HepG2 (cell line): ENCODE measurements around the gene GGNBP2. TPM values are rescaled to one million over a fixed set of nuclear protein-coding genes. Genes with fewer than 3 reads are reported as not detected.

Source experiments
- ATF1 ChIP-seq: IDR thresholded peaks from 2 replicates; pipeline ENCODE4 v1.6.1; 2016; ENCODE audit warnings: mild to moderate bottlenecking, control low read depth
- CENPX ChIP-seq: sonication (generic); formaldehyde crosslinking; IDR thresholded peaks from 2 replicates; pipeline ENCODE4 v1.9.0; 2021; ENCODE audit warnings: mild to moderate bottlenecking, missing genetic modification reagents, moderate library complexity
- HMG20B ChIP-seq: conservative IDR thresholded peaks from 2 replicates; pipeline ENCODE4 v1.6.1; 2016; ENCODE audit warnings: missing genetic modification reagents, missing compliant biosample characterization
- RARG ChIP-seq: sonication (generic); formaldehyde crosslinking; IDR thresholded peaks from 2 replicates; pipeline ENCODE4 v1.4.0; 2020; ENCODE audit warnings: low read depth, mild to moderate bottlenecking, missing genetic modification reagents
- RBM39 ChIP-seq: fragments of 200-400 bp; formaldehyde crosslinking; IDR thresholded peaks from one replicate; pipeline ENCODE4 v1.6.1; 2018; ENCODE audit warnings: antibody characterized with exemption, mild to moderate bottlenecking, low read depth, low read length; ENCODE audit not compliant: poor library complexity, severe bottlenecking
- SNAPC5 ChIP-seq: sonication (generic); formaldehyde crosslinking; IDR thresholded peaks from 2 replicates; pipeline ENCODE4 v1.8.1; 2023; ENCODE audit warnings: mild to moderate bottlenecking, missing genetic modification reagents, borderline replicate concordance
- SRSF4 ChIP-seq: fragments of 200-400 bp; formaldehyde crosslinking; IDR thresholded peaks from one replicate; pipeline ENCODE4 v1.6.1; 2018; ENCODE audit warnings: mild to moderate bottlenecking, low read depth, low read length, moderate library complexity; ENCODE audit not compliant: poor library complexity, severe bottlenecking
- ZBTB20 ChIP-seq: sonication (generic); formaldehyde crosslinking; IDR thresholded peaks from 2 replicates; pipeline ENCODE4 v1.8.1; 2023; ENCODE audit warnings: missing genetic modification reagents, low read depth, mild to moderate bottlenecking, borderline replicate concordance
- ZFP37 ChIP-seq: sonication (generic); formaldehyde crosslinking; IDR thresholded peaks from 2 replicates; pipeline ENCODE4 v1.4.0; 2020; ENCODE audit warnings: missing genetic modification reagents, borderline replicate concordance
- ZNF383 ChIP-seq: sonication (generic); formaldehyde crosslinking; IDR thresholded peaks from 2 replicates; pipeline ENCODE4 v1.4.0; 2020; ENCODE audit warnings: missing genetic modification reagents, mild to moderate bottlenecking, borderline replicate concordance
- polyA plus RNA-seq, 8 experiments: library from polyadenylated mRNA; depleted of rRNA in 3 of 8; stranded (reverse) in 7 of 8; unstranded in 1 of 8; fragments of >200 nt; fragmentation: Illumina TruSeq in 4 of 8; extraction: Trizol in 4 of 8; gene quantifications; 2 replicates each; pipeline versions ENCODE4 v1.2.1 to v1.2.3, GENCODE V29; 2011 to 2016; ENCODE audit warnings: low read depth in 4 of 8, missing spikeins in 1 of 8, mixed read lengths in 1 of 8; ENCODE audit not compliant: insufficient read depth in 1 of 8
- total RNA-seq, 5 experiments: library from RNA; depleted of rRNA; stranded (reverse); fragments of >200 nt; fragmentation: Illumina TruSeq; extraction: Trizol; gene quantifications; 2 replicates each; pipeline ENCODE4 v1.2.3, GENCODE V29; 2016; ENCODE audit warnings: low read depth in 1 of 5
- TF ChIP-seq, protein P1 (sequence below): sonication (generic); formaldehyde crosslinking; IDR thresholded peaks from 2 replicates; pipeline ENCODE4 v1.4.0; 2020; ENCODE audit warnings: low read depth, missing genetic modification reagents
- TF ChIP-seq, protein P2 (sequence below): sonication (generic); formaldehyde crosslinking; IDR thresholded peaks from 2 replicates; pipeline ENCODE4 v1.5.1; 2020; ENCODE audit warnings: missing genetic modification reagents, mild to moderate bottlenecking, borderline replicate concordance
- TF ChIP-seq, protein P3 (sequence below): sonication (generic); formaldehyde crosslinking; IDR thresholded peaks from 2 replicates; pipeline ENCODE4 v1.8.1; 2023; ENCODE audit warnings: missing genetic modification reagents, inconsistent platforms, borderline replicate concordance
- TF ChIP-seq, protein P4 (sequence below): sonication (generic); formaldehyde crosslinking; IDR thresholded peaks from 2 replicates; pipeline ENCODE4 v1.4.0; 2020; ENCODE audit warnings: missing genetic modification reagents, borderline replicate concordance

Gene GGNBP2
- total and polyA plus RNA-seq, 2 of the 13 experiments (the other 11 are each of a cell fraction or from before 2014, with no cell fraction given), result 53.3 to 84.2 TPM

- TF ChIP-seq, protein P1, sequence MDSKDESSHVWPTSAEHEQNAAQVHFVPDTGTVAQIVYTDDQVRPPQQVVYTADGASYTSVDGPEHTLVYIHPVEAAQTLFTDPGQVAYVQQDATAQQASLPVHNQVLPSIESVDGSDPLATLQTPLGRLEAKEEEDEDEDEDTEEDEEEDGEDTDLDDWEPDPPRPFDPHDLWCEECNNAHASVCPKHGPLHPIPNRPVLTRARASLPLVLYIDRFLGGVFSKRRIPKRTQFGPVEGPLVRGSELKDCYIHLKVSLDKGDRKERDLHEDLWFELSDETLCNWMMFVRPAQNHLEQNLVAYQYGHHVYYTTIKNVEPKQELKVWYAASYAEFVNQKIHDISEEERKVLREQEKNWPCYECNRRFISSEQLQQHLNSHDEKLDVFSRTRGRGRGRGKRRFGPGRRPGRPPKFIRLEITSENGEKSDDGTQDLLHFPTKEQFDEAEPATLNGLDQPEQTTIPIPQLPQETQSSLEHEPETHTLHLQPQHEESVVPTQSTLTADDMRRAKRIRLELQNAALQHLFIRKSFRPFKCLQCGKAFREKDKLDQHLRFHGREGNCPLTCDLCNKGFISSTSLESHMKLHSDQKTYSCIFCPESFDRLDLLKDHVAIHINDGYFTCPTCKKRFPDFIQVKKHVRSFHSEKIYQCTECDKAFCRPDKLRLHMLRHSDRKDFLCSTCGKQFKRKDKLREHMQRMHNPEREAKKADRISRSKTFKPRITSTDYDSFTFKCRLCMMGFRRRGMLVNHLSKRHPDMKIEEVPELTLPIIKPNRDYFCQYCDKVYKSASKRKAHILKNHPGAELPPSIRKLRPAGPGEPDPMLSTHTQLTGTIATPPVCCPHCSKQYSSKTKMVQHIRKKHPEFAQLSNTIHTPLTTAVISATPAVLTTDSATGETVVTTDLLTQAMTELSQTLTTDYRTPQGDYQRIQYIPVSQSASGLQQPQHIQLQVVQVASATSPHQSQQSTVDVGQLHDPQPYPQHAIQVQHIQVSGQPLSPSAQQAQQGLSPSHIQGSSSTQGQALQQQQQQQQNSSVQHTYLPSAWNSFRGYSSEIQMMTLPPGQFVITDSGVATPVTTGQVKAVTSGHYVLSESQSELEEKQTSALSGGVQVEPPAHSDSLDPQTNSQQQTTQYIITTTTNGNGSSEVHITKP (CRISPR knock-in tag), result no peak
- no peak for TF ChIP-seq SRSF4
- TF ChIP-seq RBM39, result no peak
- TF ChIP-seq, protein P2, sequence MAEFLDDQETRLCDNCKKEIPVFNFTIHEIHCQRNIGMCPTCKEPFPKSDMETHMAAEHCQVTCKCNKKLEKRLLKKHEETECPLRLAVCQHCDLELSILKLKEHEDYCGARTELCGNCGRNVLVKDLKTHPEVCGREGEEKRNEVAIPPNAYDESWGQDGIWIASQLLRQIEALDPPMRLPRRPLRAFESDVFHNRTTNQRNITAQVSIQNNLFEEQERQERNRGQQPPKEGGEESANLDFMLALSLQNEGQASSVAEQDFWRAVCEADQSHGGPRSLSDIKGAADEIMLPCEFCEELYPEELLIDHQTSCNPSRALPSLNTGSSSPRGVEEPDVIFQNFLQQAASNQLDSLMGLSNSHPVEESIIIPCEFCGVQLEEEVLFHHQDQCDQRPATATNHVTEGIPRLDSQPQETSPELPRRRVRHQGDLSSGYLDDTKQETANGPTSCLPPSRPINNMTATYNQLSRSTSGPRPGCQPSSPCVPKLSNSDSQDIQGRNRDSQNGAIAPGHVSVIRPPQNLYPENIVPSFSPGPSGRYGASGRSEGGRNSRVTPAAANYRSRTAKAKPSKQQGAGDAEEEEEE (CRISPR knock-in tag), result no peak
- TF ChIP-seq, protein P3, sequence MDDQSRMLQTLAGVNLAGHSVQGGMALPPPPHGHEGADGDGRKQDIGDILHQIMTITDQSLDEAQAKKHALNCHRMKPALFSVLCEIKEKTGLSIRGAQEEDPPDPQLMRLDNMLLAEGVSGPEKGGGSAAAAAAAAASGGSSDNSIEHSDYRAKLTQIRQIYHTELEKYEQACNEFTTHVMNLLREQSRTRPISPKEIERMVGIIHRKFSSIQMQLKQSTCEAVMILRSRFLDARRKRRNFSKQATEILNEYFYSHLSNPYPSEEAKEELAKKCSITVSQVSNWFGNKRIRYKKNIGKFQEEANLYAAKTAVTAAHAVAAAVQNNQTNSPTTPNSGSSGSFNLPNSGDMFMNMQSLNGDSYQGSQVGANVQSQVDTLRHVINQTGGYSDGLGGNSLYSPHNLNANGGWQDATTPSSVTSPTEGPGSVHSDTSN, result no peak
- TF ChIP-seq ZNF383, result no peak
- TF ChIP-seq ZFP37 (CRISPR knock-in tag), result no peak
- TF ChIP-seq HMG20B (CRISPR knock-in tag), result no peak
- TF ChIP-seq SNAPC5, result no peak
- TF ChIP-seq, protein P4, sequence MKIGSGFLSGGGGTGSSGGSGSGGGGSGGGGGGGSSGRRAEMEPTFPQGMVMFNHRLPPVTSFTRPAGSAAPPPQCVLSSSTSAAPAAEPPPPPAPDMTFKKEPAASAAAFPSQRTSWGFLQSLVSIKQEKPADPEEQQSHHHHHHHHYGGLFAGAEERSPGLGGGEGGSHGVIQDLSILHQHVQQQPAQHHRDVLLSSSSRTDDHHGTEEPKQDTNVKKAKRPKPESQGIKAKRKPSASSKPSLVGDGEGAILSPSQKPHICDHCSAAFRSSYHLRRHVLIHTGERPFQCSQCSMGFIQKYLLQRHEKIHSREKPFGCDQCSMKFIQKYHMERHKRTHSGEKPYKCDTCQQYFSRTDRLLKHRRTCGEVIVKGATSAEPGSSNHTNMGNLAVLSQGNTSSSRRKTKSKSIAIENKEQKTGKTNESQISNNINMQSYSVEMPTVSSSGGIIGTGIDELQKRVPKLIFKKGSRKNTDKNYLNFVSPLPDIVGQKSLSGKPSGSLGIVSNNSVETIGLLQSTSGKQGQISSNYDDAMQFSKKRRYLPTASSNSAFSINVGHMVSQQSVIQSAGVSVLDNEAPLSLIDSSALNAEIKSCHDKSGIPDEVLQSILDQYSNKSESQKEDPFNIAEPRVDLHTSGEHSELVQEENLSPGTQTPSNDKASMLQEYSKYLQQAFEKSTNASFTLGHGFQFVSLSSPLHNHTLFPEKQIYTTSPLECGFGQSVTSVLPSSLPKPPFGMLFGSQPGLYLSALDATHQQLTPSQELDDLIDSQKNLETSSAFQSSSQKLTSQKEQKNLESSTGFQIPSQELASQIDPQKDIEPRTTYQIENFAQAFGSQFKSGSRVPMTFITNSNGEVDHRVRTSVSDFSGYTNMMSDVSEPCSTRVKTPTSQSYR, result no peak
- no peak for TF ChIP-seq RARG (CRISPR knock-in tag)
- no peak for TF ChIP-seq ZBTB20 (CRISPR knock-in tag)
- TF ChIP-seq CENPX (CRISPR knock-in tag), result no peak
- no peak for TF ChIP-seq ATF1 (CRISPR knock-in tag)
Observed at GRCh38 chr17:36591434-36592315, 47.0 kb downstream of the GGNBP2 start, which contains the start of gene DHRS11 (continued).
